ENCODE measurements around the gene NOL9. TPM values are rescaled to one million over a fixed set of nuclear protein-coding genes. Genes with fewer than 3 reads are reported as not detected.

NOL9 gene
- total RNA-seq, 4 donors from 2014 or later, result 16.6 to 25.0 (median 21.1) TPM

DNA sequence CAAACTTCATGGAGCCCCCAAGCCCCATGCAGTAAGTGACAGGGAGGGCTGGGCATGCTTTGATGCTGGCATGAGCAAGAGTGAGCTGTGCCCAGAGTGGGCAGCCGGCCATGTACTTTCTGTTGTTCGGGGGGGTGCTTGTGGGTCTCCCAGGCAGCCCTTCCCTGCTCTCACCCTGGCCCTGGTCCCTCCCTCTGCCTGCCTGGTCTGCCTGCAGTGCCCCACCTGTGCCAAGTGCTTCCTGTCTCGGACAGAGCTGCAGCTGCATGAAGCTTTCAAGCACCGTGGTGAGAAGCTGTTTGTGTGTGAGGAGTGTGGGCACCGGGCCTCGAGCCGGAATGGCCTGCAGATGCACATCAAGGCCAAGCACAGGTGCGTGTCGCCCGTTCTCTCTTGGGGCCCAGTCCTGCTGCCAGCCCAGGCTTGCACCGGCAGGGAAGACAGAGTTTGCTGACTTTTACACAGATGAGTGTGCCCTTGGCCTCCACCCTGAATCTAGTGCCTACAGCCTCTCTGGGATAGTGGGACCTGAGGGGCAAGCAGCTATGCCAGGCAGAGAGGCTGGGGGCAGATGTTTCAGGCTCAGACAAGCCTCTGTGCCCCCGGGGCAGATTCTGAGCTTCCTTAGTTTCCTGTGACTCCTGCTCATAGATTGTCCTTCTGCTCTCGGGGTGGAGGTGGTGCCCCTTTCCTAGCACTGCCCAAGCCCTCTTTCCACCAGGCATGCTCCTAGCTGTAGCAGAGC is 33.1 kb upstream of the NOL9 start:
- no peak for DNase-seq (ENCODE audit: extremely low spot score)
- Histone ChIP-seq H3K36me3 (peaks cover 27 to 59% (median 52%) of the 10 kb centered on the region in 4 donors), H3K9me3 (no peaks in the 10 kb centered on the region), H3K4me1 (peaks cover 50 to 77% (median 61%) of the 10 kb centered on the region in 4 donors), H3K27ac (replicated peaks in 1 of 4) (peak overlapping the region; percentile 50 to 65 (median 54)), H3K4me3 (no peak overlapping the region), H3K27me3 (no peaks in the 10 kb centered on the region)
- WGBS, result 100% methylated on average over 1 of the region's 13 CpGs
- intact Hi-C loops (cut with DNase I), result no loop called here
- TF ChIP-seq POLR2AphosphoS5 (IDR thresholded peaks at IDR 0.05) (no peak), POLR2A (IDR thresholded peaks at IDR 0.05; ENCODE audit: low read depth) (no peak), EP300 (IDR thresholded peaks at IDR 0.05) (no peak)
- TF ChIP-seq, protein P1, sequence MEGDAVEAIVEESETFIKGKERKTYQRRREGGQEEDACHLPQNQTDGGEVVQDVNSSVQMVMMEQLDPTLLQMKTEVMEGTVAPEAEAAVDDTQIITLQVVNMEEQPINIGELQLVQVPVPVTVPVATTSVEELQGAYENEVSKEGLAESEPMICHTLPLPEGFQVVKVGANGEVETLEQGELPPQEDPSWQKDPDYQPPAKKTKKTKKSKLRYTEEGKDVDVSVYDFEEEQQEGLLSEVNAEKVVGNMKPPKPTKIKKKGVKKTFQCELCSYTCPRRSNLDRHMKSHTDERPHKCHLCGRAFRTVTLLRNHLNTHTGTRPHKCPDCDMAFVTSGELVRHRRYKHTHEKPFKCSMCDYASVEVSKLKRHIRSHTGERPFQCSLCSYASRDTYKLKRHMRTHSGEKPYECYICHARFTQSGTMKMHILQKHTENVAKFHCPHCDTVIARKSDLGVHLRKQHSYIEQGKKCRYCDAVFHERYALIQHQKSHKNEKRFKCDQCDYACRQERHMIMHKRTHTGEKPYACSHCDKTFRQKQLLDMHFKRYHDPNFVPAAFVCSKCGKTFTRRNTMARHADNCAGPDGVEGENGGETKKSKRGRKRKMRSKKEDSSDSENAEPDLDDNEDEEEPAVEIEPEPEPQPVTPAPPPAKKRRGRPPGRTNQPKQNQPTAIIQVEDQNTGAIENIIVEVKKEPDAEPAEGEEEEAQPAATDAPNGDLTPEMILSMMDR (IDR thresholded peaks at IDR 0.05), result no peak

GRCh38 chr1:6586404-6586816 is 32.1 kb upstream of the NOL9 start:
- Histone ChIP-seq H3K27ac (replicated peaks in 1 of 4) (peak overlapping the region; percentile 50 to 65 (median 54)), H3K27me3 (no peaks in the 10 kb centered on the region), H3K4me3 (no peak overlapping the region), H3K4me1 (peaks cover 52 to 77% (median 60%) of the 10 kb centered on the region in 4 donors), H3K36me3 (peaks cover 20 to 49% (median 42%) of the 10 kb centered on the region in 4 donors), H3K9me3 (no peaks in the 10 kb centered on the region)
- DNase-seq (ENCODE audit: extremely low spot score), result no peak
- intact Hi-C loops (cut with DNase I), result no loop called here
- TF ChIP-seq POLR2A (IDR thresholded peaks at IDR 0.05; ENCODE audit: low read depth), result no peak
- TF ChIP-seq, protein P1 (IDR thresholded peaks at IDR 0.05), result no peak
- no peak for TF ChIP-seq EP300 (IDR thresholded peaks at IDR 0.05)
- no peak for TF ChIP-seq POLR2AphosphoS5 (IDR thresholded peaks at IDR 0.05)
- WGBS, result 72% methylated on average over 6 of the region's 11 CpGs

DNA sequence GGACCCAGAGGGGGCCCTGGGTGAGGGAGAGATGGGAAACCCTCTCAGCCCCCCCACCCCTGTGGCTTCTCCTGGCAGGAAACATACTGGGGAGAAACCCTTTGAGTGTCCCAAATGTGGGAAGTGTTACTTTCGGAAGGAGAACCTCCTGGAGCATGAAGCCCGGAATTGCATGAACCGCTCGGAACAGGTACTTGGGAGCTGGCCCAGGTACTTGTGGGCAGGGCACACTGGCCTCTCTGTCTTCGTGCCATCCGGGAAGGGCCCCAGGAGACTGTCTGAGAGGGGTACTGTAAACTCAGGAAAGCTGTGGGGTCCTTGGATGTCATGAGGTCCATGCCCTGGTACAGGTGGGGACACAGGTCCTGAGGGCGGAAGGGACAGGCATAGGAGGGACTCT is 31.5 kb upstream of the NOL9 start:
- intact Hi-C loops (cut with DNase I), result no loop called here
- TF ChIP-seq EP300 (IDR thresholded peaks at IDR 0.05), result no peak
- TF ChIP-seq POLR2AphosphoS5 (IDR thresholded peaks at IDR 0.05), result no peak
- WGBS, result 92% methylated on average over 5 of the region's 7 CpGs
- H3K27ac ChIP-seq (replicated peaks in 1 of 4), result peak overlapping the region; percentile 50 to 65 (median 54)
- H3K36me3 ChIP-seq, result peaks cover 20 to 43% (median 37%) of the 10 kb centered on the region in 4 donors
- peaks cover 52 to 77% (median 60%) of the 10 kb centered on the region in 4 donors for H3K4me1 ChIP-seq
- no peaks in the 10 kb centered on the region for H3K9me3 ChIP-seq
- no peak for DNase-seq (ENCODE audit: extremely low spot score)
- H3K27me3 ChIP-seq, result no peaks in the 10 kb centered on the region
- H3K4me3 ChIP-seq, result no peak overlapping the region

GRCh38 chr1:6585081-6585722 is 30.9 kb upstream of the NOL9 start:
- H3K4me1 ChIP-seq, result peaks cover 58 to 79% (median 66%) of the 10 kb centered on the region in 4 donors
- TF ChIP-seq, protein P1 (IDR thresholded peaks at IDR 0.05), result peak in 1 of 3 experiments; percentile 39
- TF ChIP-seq EP300 (IDR thresholded peaks at IDR 0.05), result no peak
- no peak overlapping the region for H3K27ac ChIP-seq (replicated peaks in 1 of 4)
- intact Hi-C loops (cut with DNase I), result no loop called here
- no peak for DNase-seq (ENCODE audit: extremely low spot score)
- peaks cover 15 to 37% (median 31%) of the 10 kb centered on the region in 4 donors for H3K36me3 ChIP-seq
- no peaks in the 10 kb centered on the region for H3K9me3 ChIP-seq
- WGBS, result 77% methylated on average over 7 of the region's 12 CpGs
- no peaks in the 10 kb centered on the region for H3K27me3 ChIP-seq
- H3K4me3 ChIP-seq, result no peak overlapping the region
